Measurements from ENCODE around the gene APH1B.
"Not testable (repeated sequence)": the region's sequence is repeated elsewhere in the genome, so short reads cannot be mapped to it uniquely, and the experiment has no call there.

The APH1B gene

DNA sequence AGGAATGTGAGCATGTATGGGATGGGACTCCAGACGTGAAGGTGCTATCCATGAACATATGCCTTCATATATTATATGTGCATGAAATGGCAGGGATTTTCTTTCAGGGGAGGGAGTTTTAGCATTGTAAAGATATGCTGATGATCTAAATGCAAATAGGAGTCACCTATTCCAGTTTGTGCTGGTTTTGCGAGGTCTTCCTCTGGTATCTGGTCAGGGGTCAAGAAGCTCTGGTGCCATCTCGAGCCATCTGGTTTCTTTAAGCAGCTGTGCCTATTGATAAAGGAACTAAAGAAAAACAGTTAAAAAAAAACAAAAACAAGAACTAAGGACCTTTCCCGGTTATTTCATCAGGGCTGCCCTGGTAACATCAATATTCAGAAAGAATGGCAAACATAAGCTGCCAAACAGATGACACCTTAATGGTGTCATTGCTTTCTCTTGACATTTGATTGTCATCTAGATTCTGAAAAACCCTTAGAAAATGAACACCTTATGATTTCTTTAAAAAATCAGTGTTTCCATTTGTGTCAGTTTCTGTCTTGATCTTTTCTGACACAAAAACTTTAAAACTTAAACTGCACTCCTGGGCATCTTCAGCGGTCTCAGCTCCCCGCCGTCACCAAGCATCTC, 22.7 kb downstream of the APH1B start:
- no peak for DNase-seq

DNA sequence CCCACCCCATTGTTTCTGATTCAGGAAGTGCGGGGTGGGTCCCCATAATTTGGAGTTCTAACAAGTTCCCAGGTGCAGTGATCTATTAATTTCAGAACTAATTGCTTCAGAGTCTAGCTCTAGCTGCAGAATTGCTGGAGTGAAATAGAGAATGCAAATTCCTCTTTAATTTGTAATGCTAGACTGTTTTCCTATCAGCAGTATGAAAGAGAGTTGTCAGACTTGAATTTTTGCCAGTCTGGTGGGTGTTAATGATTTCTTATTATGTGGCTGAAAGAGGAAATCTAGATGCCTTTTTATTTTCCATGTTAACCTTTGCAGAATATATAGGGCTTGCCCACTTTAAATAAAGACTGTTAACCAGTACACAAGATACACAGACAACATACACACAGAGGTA, 23.7 kb downstream of the APH1B start:
- no peak for DNase-seq

DNA sequence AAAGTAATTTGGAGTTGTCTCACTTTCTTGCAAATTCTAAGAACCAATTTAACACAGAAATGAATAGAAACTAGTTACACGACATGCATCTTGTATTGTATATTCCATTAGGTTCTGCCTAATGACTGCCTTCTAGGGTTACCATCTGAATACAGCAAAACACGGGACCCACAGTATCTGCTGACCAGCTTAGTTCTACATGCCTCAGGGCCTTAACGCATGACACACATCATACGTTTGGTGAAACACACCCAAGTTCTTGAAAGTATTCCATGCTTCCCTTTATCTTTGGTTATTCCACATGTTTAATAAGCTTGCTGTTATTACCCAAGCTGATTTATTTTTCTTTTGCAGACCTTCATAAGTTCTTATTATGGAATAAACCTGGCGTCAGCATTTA, 27.9 kb downstream of the APH1B start:
- DNase-seq = no peak

DNA sequence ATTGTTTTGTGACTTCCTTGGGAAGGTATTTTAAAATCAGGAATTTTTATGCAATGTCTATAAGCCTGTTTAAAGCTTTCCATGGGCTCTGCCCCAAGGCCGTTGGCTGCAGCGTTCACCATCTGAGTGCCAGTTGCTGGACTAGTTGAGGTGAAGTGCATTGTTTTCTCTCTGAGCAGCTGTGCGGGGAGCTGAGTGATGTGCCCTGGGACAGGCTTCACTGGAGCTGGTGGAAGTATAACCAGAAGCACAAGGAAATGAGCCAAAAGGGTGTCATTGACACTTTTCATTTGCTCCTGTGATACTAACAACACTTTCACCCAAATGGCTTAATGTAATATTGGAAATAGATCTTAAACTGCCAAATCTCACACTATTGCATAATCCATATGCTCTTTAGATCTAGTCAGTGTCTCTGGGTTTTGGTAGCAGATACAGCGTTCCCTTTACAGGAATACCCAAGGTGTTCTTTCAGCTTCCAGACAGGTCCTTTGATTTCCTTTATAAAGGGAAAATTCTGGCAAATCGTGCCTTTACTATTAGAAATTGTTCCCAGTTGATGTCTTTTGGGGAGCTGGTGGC, 29.2 kb downstream of the APH1B start:
- no peak for DNase-seq

DNA sequence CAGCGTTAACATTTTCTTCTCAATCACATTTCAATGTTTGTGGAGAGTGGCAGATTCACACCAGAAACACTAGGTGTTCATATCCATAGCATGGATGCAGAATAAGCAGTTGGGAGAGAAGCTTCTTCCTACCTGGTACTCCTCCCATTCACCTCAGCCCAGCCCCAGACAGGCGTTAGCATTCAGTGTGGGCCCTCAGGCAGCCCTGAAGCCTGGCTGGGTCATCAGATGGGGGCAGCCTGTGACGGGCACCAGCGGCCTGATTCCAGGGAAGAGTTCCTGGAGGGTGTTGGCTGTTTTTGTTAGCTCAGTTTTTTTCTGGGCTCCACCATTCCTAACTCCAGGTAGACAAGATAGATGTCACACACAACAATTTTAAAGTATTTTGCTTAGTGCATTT, 31.1 kb downstream of the APH1B start:
- DNase-seq = no peak

DNA sequence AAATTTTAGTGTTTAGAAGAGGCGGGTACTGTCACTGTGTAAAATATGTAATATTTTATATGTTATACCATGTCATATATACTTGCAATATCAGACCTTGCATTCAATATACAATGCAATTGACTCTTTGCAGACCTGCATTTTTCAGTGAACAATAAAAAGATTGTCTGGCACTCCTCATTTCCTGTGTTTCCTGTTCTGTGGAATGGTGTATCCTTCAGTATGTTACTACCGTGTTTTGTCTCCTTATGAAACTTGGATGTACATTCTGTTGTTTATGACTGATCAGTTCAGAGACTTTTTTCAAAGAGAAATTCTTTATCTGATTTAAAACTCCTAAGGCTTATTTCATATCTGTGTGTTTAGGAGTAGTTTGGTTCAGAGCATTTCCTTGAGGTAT, 31.5 kb downstream of the APH1B start:
- DNase-seq = no peak

DNA sequence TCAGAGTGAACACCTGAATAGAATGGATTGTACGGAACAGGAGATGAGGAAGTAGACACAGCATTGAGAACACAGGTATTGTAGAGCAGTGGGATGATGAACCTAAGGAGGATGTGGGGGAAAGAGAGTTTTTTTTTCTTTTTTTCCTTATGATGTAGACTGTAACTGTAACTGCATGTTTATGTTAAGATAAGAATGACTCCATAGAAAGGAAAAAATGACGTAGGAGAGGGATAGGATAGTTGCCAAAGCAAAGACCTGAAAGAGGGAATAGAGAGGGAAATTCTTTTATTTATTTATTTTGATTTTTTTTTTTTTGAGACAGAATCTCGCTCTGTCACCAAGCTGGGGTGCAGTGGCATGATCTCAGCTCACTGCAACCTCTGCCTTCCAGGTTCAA, 33.2 kb downstream of the APH1B start:
- no peak for DNase-seq

DNA sequence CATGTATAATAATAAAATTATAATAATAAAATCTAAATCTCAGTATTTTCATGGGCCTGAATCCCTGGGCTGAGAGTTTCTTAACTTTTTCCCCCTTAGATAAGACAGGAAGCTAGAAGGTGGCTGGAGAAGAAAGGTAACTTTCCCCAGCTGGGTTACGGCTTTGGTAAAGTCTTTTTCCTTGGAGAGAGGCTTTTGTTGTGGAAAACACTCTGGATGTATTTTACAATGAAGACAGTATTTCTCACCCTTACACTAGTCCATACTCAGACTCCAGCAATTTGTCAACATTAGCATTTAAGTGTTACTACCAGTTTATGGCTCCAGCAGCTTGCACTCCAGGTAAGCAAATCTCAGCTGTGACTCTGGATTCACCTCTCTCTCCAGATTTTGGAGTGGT, 34.9 kb downstream of the APH1B start:
- DNase-seq = no peak

DNA sequence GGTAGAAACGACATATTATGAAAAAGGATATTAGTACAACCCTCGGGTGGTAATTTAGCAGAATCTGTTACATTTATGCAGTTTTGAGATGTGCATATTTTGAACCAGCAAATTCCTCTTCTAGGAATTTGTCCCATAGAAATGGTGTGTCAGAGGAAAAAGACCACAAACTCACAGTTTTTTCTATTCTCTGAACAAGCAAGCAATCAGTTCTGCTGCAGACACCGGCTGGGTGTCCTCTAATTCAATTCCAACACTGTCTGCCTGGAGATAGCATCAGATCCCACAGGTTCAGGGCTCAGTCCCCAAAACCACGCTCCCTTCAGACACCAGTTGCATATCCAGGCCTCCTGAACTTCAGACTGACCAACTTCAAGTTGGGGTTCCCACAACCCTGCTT, 36.4 kb downstream of the APH1B start:
- DNase-seq = no peak

DNA sequence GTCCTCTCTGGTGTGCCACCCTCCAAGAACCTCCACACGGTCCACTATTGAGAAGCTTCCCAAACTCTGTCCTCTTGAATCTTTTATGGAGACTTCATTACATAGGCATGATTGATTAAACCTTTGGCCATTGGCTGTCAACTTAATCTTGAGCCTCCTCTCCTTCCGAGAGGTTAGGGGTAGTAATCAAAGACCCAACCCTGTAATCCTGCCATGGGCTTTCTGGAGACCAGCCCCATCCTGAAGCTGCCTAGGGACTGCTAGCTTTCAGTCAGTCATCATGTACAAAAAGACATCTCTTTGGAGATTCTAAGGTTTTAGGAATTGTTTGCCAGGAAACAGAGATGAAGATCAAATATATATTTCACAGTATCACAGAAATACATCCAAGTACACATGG, 37.0 kb downstream of the APH1B start:
- DNase-seq = no peak

DNA sequence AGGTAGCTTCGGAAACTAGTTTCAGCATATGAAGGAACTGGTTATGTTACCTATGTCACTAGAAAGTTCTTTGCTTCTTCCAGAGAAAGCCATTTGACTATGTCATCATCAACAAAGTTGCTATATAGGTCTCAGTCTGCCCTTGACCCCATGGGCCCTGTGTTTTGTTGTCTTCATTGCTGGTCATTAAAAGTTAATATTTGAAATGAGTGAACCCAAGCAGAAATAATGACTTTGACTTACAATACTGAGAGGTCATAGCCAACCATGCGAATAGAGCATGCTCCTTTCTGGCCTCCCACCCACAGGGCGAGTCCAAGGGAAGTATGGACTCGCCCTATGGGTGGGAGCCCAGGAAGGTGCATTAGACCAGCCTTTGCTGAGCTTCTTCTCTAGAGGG, 40.9 kb downstream of the APH1B start:
- DNase-seq = no peak

DNA sequence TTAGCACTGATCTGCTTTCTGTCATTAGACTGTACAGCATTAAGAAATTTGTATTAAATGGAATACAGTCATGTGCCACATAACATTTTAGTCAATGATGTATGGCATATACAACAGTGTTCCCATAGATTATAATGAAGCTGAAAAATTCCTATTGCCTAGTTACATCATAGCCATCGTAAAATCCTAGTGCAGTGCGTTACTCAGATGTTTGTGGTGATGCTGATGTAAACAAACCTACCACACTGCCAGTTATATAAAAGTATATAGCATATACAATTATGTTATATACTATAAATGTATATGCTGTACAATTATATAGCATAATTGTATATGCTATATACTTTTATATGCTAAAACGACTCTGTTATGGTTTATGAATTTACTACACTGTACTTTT, 41.7 kb downstream of the APH1B start:
- DNase-seq = no peak

DNA sequence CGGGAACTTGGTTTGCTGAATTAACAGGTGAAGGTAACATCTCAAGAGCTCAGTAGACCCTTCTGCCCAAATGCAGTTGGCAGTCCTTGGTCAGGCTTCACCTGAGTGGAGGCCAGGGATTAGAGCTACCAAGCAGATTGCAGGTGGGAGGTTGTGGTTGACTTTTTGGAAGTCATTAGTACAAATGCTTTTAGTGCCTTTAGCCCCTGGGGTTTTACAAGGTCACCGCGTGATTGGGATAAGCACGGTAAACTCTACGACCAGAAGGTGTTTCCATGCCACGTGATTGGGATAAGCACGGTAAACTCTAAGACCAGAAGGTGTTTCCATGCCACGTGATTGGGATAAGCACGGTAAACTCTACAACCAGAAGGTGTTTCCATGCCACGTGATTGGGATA, 43.0 kb downstream of the APH1B start:
- DNase-seq = not testable (repeated sequence)

DNA sequence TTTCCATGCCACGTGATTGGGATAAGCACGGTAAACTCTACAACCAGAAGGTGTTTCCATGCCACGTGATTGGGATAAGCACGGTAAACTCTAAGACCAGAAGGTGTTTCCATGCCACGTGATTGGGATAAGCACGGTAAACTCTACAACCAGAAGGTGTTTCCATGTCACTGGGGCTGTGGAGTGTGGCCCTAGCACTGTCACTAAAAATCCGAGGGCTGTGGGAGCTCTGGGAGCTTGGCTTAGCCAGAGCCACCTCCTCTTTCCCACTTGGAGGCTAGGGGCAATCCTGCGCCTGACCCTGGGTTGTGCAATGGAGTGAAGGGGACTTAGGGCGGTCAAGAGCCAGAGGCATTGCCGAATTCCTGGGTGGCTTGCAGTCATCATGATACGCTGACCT, 43.6 kb downstream of the APH1B start:
- DNase-seq = not testable (repeated sequence)

DNA sequence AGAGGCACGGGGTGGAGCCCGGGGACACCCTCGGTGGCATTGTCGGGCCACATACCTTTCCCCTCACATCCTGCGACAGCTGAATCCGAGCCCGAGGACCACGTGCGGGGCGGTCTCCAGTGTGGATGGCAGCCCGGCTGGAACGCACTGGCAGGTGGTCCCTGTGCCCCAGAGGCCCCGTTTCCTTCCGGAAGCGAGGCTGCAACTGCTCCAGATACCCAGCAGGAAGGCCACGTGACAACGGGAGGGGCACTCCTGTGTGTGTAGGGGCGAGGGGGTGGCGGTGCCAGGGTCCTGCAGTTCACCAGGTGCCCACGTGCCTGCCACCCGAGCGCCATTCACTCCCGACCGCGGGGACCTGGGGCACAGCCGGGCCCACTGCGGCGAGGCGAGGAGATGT, 44.1 kb downstream of the APH1B start:
- no peak for DNase-seq

DNA sequence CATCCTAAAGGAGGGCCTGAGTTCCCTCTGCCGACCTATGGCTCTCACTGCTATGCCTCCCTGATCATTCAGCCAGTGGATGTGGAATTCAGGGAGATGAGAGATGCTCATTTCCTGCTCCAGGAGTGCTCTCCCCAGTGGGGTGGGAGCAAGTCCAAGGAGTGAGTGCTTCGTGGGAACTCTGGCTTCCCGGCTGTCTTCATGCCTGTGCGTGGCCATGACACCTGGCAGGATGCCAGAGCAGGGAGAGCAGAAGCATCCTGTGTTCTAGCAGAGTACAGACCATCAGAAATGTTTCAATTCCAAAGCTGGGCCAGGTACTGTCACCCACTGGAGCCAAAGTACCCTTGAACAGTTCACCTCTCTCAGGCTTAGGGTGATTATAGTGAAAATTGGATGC, 45.1 kb downstream of the APH1B start:
- no peak for DNase-seq

DNA sequence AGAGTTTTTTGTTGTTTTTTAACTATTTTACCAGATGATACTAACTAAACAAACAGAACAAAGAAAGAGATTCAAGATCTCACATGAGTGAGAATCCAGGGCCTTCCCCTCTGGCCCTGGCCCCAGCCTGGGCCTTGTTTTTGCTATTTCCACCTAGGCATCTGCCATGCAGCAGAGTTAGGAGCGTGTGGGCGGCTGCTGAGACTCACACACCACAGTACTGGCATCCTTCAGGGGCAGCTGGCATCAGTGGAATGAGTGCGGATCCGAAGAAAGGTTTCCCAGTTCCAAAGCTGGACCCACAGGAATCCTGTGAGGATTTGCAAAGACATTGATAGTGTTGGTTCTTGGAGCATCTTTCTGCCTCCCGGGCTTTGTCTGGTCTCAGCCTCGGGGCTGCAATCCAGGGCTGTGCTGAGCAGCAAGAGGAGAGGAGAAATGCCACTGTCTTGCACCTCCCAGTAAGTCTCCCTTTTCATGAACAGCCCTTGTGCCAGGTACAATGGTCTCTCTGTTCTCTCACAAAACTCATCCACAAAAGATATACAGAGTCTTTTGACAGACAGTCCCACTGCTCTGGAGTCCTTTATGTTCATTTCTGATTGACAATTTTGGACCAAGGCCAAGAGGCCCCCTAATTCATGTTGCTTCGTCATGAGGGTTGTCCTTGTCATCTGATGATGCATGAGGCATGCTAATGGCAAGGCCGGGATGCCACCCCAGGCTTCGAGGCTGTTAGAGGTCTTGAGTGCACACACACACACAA, 46.6 kb downstream of the APH1B start:
- peak in 1 of 2 donors; percentile 6 for DNase-seq

DNA sequence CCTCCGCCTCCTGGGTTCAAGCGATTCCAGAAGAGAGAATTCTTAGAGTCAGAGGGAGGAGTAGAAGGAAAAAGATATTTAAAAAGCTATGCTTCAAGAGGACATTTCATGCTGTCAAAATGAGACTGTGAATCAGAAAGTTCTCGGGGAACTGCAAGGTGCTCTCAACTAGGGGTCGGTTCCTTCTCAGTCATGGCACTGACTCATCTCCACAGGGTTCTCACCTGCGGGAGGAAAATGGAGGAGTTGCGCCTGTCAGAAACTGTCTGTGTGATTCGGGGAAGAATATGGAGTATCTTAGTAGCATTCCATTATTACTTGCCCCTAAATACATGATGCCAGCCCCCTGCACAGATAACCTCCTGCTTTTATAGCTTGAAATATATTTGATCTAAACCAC, 47.4 kb downstream of the APH1B start:
- DNase-seq = no peak

DNA sequence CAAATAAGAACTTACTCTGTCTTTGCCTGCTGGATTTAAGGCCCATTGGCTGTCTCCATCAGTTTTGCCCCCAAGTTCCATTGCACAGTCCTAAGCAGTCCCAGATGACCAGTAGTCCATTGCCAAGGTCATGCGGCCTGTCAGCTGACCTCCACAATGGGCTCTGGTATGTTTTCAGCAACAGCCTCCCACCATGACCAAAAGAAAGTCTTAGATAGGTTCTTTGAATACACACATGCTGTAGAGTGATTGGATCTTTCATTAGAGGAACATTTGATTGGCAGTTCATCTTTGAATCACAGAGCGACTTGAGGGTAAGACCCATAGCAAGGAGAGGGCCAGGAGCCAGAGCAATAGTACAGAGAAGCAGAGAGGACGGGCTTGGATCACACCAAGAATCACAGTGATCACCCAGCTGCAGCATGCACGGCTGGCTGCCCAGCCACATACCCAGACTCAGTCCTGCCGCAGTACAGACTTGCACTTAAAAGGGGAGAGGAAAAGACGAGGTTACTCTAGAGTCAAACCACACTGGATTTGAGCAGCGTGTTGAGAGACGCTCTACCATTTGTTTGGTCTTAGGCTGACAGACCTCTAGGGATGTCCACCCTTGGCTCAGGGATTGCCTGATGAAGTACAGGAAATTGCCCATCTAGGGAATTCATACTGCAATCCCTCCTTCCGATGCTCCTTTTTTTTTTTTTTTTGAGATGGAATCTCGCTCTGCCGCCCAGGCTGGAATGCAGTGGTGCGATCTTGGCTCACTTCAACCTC, 50.4 kb downstream of the APH1B start:
- DNase-seq = no peak

DNA sequence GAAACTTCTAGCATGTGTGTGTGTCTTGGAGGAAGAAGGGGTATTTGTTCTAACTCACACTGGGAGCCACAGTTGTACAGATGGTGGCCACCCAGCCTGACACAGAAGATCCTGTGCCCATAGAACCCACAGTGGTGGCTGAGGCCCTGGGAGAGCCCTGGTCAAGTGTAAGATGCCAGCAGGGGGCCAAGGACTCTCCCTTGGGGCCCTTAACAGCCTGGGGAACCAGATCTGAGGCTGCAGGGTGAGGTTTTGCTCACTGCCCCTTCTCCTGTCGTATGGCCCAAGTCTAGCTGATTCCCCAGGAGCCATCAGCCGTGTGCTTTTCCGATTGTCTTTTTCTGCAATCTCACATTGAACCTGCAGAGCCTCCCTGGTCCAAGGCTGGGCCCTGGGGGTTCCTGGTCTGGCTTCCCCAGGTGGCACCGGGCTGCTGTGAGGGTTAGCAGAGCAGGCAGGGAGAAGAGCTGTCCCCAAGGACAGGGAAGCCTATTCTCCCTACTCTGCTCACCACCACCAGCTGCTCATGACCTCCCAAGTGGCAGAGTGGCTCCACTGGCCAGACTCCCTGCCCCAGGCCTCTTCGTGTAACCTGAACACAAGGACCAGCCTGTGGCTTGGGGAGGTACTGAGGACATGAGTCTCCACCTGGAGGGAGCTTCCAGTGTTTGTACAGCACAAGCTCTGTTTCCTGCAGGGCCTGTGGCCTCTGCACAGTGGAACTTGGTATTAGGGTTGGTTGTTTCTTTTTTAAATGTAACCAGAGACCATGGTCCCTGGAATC, 52.4 kb downstream of the APH1B start:
- DNase-seq = no peak

DNA sequence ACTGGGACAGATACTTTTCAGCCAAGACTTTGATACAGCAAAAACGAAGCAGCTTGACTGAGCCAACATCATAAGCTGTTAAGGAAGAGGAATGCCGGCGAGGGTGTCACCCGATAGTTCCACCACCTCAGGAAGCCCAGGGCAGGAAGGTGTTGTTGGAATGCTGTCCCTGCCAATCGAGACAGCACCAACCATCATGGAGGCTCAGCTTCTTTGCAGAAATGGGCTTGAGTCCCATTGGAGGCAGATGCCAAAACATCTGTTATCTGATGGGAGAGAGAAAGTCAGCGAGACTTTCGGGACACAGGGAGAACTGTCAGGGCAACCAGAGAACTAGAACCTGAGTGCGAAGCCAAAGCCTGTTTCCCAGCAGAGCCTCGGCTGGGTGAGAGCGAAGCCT, 53.5 kb downstream of the APH1B start:
- DNase-seq = no peak

DNA sequence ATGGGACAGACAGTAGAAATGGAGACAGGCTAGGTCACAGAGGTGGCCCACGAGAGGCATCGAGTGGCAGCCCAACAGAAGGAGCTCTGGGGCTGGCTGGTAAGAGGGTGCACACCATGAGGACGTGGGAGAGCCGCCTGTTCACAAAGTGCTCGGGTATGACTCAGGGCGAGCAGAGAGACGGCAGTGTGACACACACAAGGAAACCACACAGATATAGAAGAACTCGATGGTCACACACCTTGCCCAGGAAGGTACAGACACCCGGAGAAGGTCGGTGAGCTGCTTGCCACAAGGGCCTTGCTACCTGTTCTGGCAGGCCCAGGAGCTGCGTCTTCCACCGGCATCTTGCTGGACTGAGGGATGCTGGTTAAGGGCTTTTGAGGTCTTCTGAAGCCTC, 54.1 kb downstream of the APH1B start:
- no peak for DNase-seq

Data from hippocampal formation (tissue), 2 donors.